ENCODE results near the gene ZNF564.
"Not testable (repeated sequence)": the region's sequence is repeated elsewhere in the genome, so short reads cannot be mapped to it uniquely, and the experiment has no call there.

Gene ZNF564

DNA sequence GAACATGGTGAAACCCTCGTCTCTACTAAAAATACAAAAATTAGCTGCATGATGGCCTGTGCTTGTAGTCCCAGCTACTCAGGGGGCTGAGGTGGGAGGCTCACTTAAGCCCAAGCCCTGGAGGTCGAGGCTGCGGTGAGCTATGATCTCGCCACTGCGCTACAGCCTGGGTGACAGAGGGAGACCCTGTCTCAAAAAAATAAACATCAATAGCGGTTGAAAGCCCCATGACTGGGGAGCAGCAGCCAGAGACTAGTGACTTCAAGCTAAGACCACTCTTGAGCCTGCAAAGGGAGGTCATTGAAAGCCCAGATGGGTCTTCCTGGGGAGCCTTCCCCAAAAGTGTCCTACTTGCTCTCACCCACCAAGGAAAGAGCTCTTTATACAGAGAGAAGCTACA is 54.8 kb downstream of the ZNF564 start:
- DNase-seq = no peak

DNA sequence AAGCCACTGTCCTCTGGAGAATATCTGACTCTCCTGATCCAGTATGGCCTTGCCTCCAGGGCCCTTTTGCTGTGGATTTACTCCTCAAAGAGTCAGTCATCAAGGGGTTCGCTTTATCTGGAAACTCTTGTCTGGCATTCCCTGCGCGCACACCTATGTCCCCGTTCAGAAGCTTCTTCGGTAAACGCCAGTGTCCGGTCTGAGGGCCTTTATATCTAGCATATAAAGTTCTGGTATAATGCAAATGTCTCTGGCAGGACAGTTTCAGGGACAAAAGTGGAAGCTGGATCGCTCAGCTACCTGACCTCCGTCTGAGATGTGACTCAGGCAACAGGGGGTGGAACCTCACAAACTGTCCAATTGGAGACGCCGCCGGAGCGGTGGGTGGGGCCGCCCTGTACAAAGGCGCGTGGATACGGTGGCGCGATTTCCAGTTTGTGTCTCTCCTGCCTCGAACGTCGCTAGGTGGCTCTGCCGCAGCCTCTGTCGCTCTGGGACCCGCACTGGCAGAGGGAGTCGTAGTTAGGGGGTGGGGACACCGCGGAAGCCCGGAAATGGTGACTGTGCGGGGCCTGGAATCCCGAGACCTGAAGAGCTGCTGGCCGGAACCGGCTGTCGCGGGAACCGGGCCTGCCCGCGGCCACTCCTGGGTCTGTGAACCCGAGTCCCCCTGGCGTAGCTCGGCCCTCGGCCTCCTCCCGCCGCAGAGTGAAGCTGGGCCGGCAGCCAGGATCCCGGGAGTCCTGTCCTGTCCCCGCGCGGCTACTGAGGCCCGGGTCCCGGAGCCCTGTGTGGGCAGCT is 56.1 kb downstream of the ZNF564 start:
- DNase-seq = peak; percentile 87

DNA sequence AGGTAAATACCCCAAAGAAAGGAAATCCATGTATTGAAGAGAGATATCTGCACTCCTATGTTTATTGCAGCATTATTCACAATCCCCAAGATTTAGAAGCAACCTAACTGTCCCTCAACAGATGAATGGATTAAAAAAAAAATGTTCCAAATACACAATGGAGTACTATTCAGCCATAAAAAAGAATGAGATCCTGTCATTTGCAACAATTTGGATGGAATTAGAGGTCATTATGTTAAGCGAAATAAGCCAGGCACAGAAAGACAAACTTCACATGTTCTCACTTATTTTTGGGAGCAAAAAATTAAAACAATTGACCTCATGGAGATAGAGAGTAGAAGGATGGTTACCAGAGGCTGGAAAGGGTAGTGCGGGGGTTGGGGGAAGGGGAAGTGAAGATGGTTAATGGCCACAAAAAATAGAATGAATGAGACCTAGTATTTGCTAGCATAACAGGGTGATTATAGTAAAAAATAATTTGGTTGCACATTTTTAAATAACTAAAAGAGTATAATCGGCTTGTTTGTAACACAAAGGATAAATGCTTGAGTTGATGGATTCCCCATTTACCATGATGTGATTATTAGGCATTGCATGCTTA is 56.9 kb downstream of the ZNF564 start:
- no peak for DNase-seq

DNA sequence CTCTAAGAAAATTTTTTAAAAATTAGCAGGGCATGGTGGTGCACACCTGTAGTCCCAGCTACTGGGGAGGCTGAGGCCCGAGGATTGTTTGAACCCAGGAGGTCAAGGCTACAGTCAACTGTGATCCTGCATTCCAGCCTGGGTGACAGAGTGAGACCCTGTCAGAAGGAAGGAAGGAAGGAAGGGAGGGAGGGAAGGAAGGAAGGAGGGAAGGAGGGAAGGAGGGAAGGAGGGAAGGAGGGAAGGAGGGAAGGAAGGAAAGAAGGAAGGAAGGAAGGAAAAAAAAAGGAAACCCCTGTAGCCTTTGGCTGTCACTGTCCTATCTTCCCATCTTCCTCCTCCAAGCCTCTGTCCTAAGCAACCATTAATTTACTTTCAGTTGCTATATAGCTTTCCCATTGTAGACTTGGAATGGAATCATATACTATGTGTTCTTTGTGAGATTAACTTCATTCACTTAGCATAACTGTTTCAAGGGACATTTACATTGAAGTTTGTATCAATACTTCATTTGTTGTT is 65.0 kb downstream of the ZNF564 start:
- DNase-seq = not testable (repeated sequence)

DNA sequence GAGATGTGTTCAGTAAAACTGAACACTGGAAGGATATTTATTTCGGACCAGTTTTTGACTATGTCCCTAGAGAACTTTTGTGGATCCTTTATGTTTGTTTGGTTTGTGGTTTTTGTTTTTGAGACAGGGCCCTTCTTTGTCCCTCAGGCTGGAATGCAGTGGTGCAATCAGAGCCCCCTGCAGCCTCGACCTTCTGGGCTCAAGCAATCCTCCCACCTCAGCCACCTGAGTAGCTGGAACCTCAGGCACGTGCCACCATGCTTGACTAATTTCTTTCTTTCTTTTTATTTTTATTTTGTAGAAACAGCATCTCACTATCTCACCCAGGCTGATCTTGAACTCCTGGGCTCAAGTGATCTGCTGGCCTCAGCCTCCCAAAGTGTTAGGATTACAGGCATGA is 65.7 kb downstream of the ZNF564 start:
- no peak for DNase-seq

DNA sequence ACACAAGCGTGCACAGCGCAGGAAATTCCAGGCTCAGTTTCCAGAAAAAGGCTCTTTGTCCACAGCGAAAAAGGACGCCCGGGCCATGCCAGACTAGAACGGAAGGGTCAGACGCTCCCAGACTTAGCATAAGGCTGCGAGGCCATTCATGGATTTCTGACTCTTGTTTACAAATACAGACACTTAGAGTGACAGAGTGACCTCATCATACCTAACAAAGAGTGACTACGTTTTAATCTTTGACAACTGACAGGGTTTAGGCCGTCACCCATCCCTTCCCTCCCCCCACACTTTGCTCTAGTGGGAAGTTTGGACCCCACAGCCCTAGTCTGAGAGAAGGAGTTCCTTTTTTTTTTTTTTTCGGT is 66.2 kb downstream of the ZNF564 start:
- no peak for DNase-seq

DNA sequence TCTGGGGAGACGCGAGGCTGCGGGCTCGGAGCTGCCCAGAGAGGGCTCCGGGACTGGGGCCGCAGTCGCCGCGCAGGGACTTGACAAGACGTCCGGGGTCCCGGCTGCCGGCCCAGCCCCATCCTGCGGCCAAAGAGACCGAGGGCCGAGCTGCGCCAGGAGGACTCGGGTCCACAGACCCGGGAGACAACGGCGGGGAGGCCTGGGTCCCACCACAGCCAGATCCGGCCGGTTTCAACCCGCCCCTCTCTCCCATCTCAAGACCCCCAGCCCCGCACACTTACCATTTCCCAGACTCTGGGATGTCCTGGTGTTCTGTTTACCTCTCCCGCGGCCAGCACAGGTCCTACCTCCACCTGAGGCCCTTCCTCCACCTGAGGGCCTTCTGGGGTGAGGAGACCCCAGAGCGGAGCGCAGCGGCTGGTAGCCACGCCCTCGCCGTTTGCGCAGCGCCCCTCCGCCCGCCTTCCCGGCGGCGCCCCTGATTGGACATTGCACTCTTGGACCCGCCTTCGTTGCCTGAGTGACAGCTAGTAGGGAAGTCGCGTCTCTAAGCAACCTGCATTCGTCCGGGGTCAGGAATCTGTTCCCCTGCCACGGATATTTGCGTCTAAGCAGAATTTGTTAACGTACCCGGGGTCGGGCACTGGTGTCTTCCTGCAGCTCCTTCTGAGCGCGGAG is 66.8 kb downstream of the ZNF564 start, which contains the start of gene ZNF709:
Gene ZNF709, minus strand, starts transcription at position 446 of the 681 bp plus-strand sequence. Its CDS starts 159 bp downstream, at position 287.
- DNase-seq = peak; percentile 82

DNA sequence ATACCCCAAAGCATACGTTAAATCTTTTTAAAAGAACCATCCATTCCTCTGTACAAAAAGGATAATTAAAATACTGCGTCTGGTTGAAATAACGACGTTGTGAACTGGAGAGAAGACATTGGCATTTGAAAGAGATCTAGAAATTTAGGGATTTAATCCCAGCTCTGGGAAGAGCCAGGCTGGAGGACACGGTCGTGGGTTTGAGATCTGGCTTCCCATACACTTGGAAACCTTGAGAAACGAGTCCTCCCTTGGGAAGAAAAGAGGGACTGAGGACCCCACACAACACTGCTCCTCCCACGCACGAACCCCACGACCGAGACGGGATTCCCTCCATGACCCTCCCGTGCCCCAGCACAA is 67.3 kb downstream of the ZNF564 start:
- DNase-seq = no peak

DNA sequence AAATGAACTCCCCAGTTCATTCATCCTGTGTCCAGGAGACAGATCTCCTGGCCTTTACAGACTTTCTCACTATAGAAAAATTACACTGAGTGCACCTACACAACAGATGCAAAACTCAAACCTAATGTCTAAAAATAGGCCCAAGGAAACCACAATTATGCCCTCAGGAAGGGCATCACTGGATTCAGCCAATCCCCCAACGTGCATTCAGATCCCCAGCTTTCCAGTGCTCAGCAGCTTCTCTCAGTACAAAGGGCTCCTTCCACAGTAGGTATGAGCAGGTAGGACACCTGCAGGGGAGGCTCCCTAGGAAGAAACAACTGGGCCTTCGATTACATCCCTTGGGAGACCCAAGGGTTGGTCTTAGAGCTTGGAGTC is 68.8 kb downstream of the ZNF564 start:
- no peak for DNase-seq

DNA sequence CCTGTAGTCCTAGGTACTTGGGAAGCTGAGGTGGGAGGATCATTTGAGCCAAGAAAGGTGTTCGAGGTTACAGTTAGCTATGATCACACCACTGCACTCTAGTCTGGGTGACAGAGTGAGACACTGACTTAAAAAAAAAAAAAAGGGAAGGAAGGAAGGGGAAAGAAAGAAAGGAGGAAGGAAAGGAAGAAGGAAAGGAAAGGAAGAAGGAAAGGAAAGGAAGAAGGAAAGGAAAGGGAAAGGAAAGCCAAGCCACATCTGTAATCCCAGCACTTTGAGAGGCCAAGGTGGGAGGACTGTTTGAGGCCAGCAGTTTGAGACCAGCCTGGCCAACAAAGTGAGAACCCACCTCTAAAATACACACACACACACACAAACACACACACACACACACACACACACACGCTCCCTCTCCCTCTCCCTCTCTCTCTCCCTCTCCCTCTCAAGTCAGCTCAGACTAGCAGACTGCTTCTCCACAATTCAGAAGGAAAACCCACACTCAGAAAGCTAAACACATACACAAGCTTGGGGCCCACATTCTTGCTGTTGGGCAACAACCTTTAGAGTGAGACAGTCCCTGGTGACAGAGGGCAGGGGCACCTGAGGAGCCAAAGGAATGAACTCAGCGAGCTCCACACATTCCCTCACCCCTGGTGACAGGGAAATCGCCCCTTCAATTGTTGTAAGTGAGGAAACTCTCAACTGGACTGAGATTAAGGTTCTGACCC is 69.3 kb downstream of the ZNF564 start:
- DNase-seq = no peak

DNA sequence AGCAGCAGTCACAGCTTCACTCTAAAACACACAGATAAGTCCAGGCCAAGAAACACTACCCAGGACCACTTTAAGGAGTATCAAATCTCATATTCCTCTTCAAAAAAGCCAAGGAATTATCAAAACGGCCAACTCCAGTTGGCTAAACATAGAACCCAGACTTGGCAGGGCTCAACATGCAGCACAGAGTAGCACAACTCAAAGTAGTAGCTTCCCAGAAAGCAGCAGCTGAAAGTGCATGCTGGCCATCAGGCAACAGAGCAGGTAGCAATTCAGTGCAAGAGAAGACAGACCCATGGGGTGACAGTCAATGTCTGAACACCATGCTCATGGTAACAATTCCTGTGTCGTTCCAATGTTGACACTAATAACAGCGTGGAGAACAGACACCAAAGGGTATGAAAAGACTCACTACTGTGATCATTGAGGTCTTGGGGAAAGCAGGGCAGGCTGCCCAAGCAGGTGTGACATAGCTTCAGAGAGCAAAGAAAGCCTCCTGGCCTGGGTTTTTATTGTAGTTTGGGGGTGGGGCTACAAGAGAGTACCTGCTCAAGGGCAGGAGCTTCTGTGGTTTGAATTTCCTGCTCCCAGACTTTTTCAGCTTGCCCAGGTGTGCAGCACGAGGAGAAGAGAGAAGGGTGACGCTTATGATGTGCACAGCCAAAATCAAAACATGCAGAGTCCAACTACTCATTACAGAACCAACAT is 72.9 kb downstream of the ZNF564 start:
- DNase-seq = no peak

Measured in T-helper 9 cell (primary cell).